Epidermal melanocyte (primary cell): ENCODE results near the gene NCAN.

Experiments used
- DNase-seq: peaks from one replicate; pipeline ENCODE4 v3.0.0; 2011; ENCODE audit warnings: low spot score; ENCODE audit not compliant: insufficient read length

Gene NCAN

DNA sequence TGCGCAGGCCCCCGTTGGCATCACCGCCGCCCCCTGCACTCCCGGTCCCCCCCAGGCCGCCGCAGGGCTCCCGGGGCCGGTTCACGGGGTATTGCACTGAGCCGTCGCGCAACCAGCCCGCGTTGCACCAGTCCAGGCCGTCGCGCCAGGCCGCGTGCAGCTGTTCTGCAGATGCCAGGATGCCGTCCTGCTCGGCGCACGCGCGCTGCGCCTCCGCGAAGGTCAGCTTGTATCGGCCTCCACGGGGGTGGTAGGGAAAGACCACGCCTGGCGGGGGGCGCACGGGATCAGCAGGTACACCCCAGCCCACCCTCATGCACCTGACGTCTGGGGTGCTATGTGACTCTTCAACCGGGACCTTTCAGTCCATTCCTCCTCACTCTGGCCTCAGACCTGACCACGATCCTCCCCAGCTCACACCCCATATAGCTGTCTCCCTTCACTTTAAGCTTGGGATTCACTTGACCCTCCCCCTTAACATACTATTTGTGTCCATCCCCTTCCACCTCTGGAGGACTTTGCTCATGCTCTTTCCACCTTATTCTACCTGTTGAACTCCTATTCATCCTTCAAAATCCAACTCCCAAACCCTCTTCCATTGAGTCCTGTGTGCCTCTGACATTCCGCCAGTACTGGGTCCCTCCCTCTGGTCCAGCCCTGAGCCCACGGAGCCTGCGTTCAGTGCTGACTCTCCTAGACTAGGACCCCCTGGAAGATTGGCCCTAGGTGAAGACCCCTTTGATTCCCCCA, 47.0 kb downstream of the NCAN start:
- DNase-seq: peak; percentile 3

DNA sequence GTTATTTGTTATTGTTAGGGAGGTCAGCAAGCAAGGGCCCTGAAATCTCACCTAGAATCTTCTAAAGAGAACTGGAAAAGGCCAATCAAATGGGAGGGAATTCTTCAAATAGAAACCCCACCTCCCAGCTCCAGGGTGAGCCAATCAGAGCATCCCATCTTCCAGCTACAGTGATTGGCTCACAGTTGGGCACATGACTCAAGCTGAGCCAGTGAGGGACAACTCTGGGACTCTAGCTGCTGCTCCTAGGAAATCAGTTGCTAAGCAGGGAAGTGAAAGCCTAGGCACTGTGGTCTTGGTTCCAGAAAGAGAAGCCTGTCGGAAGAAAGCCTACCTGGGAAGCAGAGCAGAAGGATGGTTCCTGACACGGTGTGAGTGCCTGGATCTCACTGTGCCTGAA, 48.0 kb downstream of the NCAN start:
- DNase-seq: no peak

DNA sequence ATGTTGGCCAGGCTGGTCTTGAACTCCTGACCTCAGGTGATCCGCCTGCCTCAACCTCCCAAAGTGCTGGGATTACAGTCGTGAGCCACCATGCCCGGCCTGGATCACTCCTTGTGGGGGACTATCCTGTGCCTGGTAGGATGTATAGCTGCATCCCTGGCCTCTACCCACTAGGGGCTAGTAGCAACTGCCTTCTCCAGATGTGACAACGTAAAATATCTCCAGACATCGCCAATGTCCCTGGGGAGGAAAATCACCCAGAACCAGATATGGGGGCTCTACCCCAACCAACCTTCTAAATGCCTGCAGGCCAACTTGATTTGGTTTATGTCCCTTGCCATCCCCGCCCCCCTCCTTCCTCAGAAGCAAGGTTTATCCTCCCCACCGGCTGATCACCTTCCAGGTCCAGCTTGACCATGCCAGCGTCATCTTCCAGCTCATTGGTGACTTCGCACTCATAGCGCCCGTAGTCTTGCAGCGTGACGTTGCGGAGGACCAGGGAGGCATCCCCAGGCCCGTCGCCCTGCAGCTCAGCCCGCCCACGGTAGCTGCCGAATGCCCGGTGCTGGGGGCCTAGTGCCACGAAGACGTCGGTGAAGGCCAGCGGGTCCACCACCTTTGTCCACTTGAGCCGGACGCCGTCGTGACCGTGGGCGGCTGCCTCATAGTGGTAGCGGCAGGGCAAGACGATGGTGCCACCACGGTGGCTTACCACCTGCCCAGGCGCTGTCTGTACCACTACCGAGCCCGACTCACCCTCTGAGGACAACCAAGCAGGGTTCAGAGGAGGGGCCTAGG, 48.9 kb downstream of the NCAN start:
- peak; percentile 15 for DNase-seq

DNA sequence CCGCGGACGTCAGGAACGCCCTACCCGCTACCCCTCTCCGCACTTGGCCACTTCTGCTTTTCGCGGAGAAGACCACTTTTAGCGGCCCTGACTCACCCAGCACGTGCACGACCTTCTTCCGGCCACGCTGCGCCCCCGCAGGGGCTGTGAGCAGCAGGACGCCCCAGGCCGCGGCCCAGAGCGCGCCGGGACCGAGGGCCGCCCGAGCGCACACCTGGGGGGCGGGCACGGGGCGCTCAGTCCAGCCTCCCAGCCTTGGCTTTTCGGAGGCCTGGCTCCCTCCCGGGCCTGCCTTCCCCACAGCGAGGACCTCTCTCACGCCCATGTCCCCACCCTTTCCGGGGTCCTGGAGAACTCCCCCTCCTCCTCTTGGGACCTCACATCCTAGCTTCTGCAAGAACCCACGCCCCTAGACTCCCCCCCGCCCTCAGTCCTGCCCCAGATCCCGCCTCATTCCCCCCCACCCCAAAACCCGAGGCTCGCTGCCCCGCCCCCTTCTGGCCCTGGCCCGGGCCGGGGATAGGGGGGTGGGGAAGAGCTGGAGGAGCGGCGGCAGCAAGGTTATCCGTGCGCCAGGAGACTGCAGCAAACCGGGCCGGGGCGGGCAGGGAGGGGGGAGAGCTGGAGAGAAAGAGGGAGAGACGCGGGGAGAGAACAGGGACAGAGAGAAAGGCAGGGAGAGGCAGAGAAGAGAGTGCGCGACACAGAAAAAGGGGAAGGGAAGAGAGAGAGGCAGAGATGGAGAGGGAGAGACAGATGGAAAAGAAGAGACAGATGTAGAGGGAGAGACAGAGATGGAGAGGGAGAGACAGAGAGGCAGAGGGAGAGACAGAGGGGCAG, 49.8 kb downstream of the NCAN start:
- DNase-seq: peak; percentile 18

DNA sequence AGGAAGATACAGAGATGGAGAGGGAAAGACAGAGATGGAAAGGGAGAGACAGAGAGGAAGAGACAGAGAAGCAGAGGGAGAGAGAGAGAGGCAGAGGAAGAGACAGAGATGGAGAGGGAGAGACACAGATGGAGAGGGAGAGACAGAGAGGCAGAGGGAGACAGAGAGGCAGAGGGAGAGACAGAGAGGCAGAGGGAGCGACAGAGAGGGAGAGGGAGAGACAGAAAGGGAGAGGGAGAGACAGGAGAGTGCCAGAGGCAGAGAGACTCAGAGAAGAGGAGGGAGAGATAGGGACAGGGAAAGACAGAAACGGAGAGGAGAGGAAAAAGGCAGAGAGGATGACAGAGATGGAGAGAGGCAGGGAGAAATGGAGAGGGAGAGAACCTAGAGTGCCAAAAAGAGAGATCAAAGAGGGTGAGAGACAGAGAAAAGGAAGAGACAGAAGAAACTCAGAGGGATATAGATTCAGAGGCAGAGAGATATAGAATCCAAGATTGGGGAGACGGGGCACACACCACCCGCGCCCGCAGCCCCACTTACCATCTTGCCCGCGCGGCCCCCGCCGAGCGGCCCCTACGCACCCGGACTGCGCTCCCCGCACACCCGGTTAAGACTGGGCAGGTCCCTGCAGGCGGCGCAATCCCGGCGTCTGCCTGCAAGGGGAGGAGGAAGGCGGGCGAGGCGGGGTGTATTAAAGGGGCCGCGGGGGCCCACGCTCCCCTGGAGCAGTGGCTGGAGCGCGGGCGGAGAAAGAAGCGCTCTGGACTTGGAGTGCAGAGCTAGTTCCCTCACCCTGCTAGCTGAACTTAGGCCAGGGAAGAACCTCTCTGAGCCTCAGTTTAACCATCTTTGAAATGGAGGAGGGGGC, 50.7 kb downstream of the NCAN start:
- DNase-seq: peak; percentile 14

DNA sequence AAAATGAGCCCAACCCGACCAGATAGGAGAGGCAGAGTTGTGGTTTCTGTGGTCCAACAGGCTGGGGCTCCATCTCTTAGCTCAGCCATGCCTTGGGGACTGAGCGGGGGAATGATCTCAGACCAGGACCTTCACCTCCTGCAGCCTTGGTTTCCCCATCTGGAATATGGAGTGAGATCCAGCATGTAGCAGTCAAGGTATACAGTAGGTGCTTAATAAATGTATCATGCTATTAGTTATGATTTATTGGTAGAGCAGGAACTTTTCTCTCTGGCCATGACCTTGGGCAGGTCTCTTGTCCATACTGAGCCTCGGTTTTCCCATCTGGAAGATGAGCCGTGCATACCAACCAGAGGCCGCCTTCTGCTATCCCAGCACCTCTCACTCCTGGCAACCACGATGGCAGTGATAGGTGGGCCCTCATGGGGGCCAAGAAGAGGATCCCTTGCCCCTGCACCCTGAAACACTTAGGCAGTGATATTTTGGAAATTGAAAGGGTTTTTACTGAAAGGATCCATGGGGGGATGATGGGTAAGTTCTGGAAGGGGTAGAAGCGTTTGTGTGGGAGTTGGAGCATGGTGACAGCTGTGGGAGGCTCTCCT, 52.2 kb downstream of the NCAN start:
- no peak for DNase-seq

DNA sequence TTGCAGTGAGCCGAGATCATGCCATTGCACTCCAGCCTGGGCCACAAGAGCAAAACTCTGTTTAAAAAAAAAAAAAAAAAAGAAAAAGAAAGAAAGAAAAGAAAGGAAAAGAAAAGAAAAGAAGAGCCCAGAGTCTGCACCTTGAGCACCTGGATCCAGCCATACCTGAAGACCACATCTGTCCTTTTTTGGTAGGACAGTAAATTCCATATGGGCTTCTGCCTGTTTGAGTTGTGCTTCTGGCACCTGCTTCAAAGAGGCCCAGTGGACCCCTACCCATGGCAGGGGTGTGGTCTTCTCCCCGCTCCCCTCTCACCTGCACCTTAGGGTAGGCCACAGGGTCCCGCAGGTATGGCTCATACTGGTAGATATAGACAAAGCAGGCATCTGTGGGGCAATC, 55.5 kb downstream of the NCAN start:
- DNase-seq: no peak

DNA sequence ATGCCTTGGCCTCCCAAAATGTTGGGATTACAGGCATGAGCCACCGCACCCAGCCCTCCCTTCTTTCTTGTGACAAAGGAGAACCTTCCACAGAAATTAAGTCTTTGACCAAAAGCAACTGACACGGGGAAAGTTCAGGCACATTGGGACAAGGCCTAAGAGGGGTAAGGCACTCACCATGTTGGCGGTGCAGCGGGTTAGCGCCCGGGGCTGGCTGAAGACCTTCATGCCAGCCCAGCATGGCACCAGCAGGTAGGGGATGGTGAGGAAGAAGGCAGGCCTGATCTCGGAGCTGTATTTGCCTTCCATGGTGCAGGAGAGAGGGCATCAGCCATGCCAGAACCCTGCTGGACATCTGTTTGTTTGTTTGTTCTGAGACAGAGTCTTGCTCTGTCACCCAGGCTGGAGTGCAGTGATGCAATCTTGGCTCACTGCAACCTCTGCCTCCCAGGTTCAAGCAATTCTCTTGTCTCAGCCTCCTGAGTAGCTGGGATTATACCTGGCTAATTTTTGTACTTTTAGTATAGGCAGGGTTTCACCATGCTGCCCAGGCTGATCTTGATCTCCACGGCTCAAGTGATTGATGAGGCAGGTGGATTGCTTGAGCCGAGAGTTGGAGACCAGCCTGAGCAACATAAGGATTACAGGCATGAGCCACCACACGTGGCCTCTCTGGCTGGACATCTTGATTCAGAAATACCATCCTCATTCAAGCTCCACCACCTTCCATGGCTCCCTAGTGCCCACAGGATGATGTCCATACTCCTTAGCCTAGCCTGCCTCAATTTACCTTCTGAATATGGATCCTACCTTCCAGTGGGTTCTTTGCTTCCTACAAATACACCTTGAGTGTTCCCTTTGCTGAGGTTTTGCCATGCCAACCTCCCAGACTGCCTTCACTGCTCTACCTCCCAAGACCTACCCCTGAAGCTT, 57.0 kb downstream of the NCAN start:
- no peak for DNase-seq

DNA sequence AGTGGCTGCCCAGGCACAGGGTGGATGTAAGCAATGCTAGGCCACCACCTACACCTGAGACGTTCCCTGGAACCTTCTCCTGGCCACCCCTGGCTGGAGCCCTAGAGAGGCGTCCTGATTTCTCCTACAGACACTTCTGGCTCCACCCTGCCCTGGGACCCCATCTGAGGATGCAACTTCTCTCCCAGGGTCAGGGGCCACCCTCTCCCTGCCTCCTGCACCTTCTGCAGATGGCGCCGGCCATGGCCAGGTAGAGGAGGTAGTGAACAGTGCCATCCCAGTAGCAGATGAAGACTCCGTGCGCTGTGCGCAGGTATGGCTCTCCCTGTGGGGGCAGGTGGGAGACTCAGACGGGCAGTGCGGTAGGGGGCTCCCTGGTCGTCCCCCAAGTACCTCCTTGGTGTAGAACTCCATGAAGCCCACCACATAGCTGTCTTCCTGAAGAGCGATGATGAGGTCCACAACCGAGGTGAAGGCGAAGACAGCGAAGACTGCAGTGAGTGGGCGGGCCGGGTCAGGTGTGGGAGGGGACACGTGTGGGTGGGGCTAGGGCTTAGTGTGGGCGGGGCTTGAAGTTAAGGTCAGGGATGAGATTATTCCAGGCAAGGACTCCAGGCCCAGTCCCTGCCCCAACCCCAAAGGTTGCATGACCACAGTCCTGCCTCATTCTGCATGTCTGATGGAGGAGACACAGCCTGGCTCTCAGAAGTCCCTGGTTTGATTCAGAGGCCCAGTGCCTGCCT, 58.4 kb downstream of the NCAN start:
- DNase-seq: no peak

DNA sequence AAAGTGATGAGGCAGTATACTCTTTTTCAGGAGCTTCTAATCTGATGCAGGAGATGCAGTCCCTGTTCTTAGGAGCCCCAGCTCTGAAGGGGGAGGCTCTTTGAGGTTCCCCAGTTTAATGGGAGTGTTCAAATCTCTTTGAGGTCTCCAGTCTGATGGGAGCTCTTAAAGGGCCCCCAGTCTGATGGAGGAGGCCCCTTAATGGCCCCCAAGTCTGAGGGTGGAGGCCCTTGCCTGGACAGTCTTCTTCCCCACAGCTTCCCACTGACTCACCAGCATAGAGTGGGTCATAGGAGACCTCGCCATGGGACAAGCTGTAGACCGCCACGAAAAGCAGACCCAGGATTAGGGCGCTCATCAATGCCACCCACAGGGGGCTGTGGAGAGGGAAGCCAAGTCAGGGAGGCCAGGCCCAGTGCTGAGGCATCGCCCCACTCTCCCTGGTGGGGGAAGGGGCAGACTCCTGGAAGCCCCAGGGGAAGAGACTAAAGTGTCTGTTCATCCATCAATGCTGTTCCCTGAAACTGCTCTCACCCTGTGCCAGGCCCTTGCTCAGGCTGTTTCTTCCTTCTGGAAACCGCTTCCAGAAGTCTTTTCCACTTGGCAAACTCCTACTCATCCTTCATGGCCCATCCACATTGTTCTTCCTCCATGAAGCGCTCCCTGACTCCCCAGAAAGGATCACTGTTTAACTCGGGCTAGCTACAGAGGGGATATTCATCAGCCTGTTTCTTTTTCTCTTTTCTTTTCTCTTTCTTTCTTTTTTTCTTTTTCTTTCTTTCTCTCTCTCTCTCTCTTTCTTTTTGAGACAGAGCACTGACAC, 59.2 kb downstream of the NCAN start:
- DNase-seq: no peak

DNA sequence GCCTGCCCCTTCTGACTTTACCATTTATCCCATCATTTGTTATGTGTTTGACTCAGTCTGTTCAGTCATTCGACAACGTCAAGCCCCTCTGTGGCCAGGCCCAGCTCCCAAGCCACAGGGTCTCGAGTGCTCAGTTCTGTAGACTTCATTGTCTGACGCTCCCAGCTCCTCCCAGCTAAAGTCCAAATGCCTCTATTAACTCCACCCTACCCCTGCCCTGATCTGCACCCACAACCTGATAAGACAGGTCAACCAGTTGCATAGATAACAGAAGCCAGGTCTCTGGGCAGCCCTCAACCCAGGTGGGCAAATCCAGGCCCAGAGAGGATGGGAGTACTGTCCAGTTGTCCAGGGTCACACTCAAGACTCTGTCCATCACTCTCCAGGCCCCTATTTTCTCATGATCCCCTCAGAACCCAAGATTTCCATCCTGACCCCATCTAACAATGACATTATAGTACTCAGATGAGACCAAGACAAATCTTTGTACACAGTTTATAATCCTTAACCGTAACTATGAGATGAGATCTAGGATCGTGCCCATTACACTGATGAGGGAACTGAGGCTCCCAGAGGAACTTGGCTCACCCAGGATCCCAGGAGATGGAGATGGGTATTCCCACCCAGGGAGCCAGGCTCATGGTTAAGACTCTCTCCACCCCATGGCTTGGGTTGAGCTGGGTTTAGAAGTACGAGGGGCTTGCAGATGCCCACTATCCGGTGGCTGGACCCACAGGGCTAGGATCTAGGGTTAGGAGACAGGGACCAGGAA, 60.3 kb downstream of the NCAN start:
- DNase-seq: no peak

DNA sequence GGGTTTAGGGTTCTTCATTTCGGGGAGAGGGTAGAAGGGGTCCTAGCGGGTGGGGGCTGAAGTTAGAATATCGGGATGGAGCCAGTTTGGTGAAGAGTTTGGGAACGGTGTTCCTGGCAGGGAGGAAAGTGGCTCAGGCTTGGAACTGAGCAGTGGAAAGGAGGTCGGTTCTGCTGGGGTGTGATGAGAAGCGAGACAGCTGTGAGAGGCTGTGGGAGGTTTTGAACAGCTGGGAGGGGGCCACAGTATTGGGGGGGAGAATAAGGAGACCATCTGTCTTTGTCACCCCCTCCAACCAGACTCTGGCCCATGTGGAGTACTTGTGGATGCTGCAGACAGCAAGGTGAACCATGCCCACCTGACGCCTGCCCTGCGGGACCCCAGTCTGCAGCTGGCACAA, 62.4 kb downstream of the NCAN start:
- no peak for DNase-seq

DNA sequence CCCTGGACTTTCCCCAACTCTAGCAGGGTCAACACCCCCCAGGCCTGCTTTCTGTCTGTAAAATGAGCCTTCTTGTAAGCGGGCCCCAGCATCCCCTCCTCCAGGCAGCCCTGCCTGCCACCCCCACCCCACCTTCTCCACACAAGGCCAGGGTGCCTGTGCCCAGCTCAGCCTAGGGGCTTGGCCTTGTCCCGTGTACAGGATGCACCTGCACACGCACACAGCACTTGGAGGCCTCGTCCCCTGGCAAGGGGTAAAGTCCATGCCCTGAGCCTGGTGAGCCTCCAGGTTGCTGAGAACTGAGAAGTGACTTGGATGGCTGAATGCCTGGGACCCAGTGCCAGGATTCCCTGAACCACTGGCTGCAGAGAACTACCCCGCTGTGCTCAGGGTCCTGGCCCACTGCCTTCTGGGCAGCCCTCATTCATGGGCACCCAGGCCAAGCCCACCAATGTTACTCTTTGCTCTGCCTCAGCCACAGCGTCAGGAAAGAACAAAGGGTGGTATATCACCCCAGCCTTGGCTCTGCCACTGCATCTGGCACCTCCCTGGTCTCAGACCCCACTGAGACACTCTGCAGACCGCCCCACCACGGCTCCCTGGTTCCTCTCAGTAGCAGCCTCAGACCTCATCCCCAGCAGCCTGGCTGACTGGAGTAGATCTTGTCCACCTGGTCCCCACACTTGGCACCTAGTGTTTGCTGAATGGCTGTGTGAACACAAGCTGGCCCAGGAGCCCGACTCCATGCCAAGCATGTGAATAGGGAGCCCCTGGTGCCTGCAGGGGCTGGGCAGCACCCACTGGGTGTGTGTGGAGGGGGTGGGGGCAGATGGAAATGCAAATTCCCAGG, 63.2 kb downstream of the NCAN start:
- DNase-seq: no peak

DNA sequence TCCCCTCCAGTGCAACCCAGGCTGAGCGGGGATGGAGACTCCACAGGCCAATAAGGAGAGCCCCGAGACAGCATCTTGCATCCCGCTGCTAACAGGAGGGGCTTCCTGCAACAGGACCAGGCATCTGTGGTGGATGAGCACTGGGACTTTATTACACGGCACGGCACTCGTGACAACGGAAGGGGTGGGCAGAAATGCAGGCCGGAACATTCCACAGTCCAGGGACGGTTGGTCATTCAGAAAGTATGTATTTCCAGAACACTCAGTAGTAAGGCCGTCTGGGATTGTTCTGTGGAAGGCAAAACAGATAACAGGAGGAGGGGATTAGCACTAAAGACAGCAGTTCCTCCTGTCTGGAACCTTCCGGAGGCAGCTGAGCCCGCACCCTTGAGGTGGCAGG, 64.6 kb downstream of the NCAN start:
- DNase-seq: no peak

DNA sequence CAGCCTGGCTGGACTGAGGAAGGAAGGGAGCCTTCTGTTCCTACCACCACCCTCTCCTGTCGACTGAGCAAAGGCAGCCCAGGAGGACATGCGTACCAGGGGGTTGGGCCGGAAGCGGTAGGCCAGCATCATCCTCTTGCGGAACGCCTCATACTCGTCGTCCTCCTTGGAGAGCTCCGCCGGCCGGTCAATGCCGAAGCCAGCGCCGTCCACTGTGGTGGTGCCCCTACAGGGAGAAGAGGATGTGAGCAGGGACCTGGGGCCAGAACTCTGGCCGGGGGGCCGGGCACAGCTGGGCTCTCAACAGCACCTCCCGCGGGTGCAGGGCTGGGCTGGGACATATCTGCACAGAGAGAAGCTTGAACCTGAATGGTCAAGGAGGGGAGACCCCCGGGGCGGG, 65.1 kb downstream of the NCAN start:
- DNase-seq: no peak

DNA sequence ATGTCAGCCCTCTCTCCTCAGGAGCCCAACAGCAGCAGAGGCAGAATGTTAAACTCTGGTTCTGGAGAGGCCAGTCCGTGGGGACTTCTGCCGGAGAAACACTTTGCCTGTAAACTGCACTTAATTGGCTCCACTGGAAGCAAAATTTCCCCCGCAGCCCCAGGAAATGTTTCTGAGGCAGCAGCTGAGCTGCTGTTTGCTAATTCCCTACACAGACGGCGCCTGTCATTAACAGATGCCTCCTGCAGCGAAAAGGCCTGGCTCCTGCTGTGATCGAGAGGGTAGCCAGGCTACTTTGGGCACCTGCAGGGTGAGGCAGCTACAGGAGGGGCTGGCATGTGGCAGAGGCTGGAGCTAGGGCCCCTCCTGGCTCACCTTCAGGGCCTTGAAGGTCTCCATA, 66.6 kb downstream of the NCAN start:
- no peak for DNase-seq
